Measurements from ENCODE around the gene SH3TC2. TPM values are rescaled to one million over a fixed set of nuclear protein-coding genes. Genes with fewer than 3 reads are reported as not detected.

SH3TC2 gene
- total and polyA plus RNA-seq, 4 donors = 1.1 to 2.9 TPM; not detected in 2

- intact Hi-C loops (cut with DNase I) = no loop called here
- no peak overlapping the region for H3K4me3 ChIP-seq (ENCODE audit: low read length in 2 of 2)
- ATAC-seq (ENCODE audit: low FRiP score) = no peak
Observed at GRCh38 chr5:149017636-149018035, 45.2 kb downstream of the SH3TC2 start.

GRCh38 chr5:149015561-149015960 lies 47.3 kb downstream of the SH3TC2 start:
- intact Hi-C loops (cut with DNase I) = no loop called here
- WGBS, 2 donors = 86 to 96% methylated on average over 1 of the region's 1 CpG
- Histone ChIP-seq H3K36me3 (ENCODE audit: control insufficient read depth in 1 of 2, insufficient read depth in 2 of 2, low read length in 1 of 2) (no peaks in the 10 kb centered on the region), H3K27me3 (ENCODE audit: control insufficient read depth in 1 of 2, insufficient read depth in 2 of 2, low read length in 1 of 2) (peaks cover 0 to 1% of the 10 kb centered on the region in 2 donors), H3K27ac (ENCODE audit: low read depth in 1 of 2, low read length in 2 of 2) (no peak overlapping the region), H3K9me3 (ENCODE audit: control insufficient read depth, low read length) (no peaks in the 10 kb centered on the region), H3K4me3 (ENCODE audit: low read length in 2 of 2) (no peak overlapping the region), H3K4me1 (ENCODE audit: control insufficient read depth in 1 of 2, insufficient read depth in 2 of 2, low read length in 2 of 2) (no peaks in the 10 kb centered on the region)
- DNase-seq (no peak), ATAC-seq (ENCODE audit: low FRiP score) (no peak)

More at GRCh38 chr5:149017636-149018035, 45.2 kb downstream of the SH3TC2 start:
- H3K36me3 ChIP-seq (ENCODE audit: control insufficient read depth in 1 of 2, insufficient read depth in 2 of 2, low read length in 1 of 2) = no peaks in the 10 kb centered on the region
- no peak for DNase-seq
- 86 to 91% methylated on average over 1 of the region's 1 CpG for WGBS, 2 donors
- no peaks in the 10 kb centered on the region for H3K4me1 ChIP-seq (ENCODE audit: control insufficient read depth in 1 of 2, insufficient read depth in 2 of 2, low read length in 2 of 2)
- H3K27me3 ChIP-seq (ENCODE audit: control insufficient read depth in 1 of 2, insufficient read depth in 2 of 2, low read length in 1 of 2) = peaks cover 0 to 1% of the 10 kb centered on the region in 2 donors
- H3K27ac ChIP-seq (ENCODE audit: low read depth in 1 of 2, low read length in 2 of 2) = no peak overlapping the region
- no peaks in the 10 kb centered on the region for H3K9me3 ChIP-seq (ENCODE audit: control insufficient read depth, low read length)

DNA sequence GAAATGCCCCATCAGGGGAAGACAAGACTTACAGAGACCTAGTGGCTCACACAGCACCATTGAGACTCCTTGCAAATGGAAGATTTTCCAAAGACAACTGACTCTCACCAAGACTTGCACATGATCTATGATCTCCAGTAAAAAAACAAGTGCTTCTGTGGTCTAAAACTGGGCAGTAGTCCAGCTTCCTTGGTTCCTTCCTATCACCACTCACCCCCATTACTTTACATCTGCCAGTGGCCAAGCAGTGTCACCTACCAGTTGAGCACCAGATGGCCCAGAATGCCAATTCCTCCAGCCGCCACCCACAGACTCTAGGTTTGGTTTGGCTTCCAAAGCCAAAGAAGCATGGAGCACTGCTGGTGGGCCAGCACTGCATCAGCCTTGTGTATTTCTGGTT lies 47.7 kb downstream of the SH3TC2 start:
- H3K27ac ChIP-seq (ENCODE audit: low read depth in 1 of 2, low read length in 2 of 2) = no peak overlapping the region
- H3K4me3 ChIP-seq (ENCODE audit: low read length in 2 of 2) = no peak overlapping the region
- H3K27me3 ChIP-seq (ENCODE audit: control insufficient read depth in 1 of 2, insufficient read depth in 2 of 2, low read length in 1 of 2) = peaks cover 0 to 1% of the 10 kb centered on the region in 2 donors
- no peaks in the 10 kb centered on the region for H3K36me3 ChIP-seq (ENCODE audit: control insufficient read depth in 1 of 2, insufficient read depth in 2 of 2, low read length in 1 of 2)
- intact Hi-C loops (cut with DNase I) = no loop called here
- no peaks in the 10 kb centered on the region for H3K4me1 ChIP-seq (ENCODE audit: control insufficient read depth in 1 of 2, insufficient read depth in 2 of 2, low read length in 2 of 2)
- DNase-seq (no peak), ATAC-seq (ENCODE audit: low FRiP score) (no peak)
- H3K9me3 ChIP-seq (ENCODE audit: control insufficient read depth, low read length) = no peaks in the 10 kb centered on the region
- 94 to 96% methylated on average over 1 of the region's 1 CpG for WGBS, 2 donors

GRCh38 chr5:149014571-149015031 lies 48.3 kb downstream of the SH3TC2 start:
- no peaks in the 10 kb centered on the region for H3K36me3 ChIP-seq (ENCODE audit: control insufficient read depth in 1 of 2, insufficient read depth in 2 of 2, low read length in 1 of 2)
- H3K4me3 ChIP-seq (ENCODE audit: low read length in 2 of 2) = no peak overlapping the region
- no peaks in the 10 kb centered on the region for H3K9me3 ChIP-seq (ENCODE audit: control insufficient read depth, low read length)
- no peak overlapping the region for H3K27ac ChIP-seq (ENCODE audit: low read depth in 1 of 2, low read length in 2 of 2)
- DNase-seq = no peak
- H3K4me1 ChIP-seq (ENCODE audit: control insufficient read depth in 1 of 2, insufficient read depth in 2 of 2, low read length in 2 of 2) = no peaks in the 10 kb centered on the region
- no peak for ATAC-seq (ENCODE audit: low FRiP score)
- H3K27me3 ChIP-seq (ENCODE audit: control insufficient read depth in 1 of 2, insufficient read depth in 2 of 2, low read length in 1 of 2) = peaks cover 0 to 1% of the 10 kb centered on the region in 2 donors
- 83 to 89% methylated on average over 2 of the region's 2 CpGs for WGBS, 2 donors
- intact Hi-C loops (cut with DNase I) = no loop called here

- Histone ChIP-seq H3K9me3 (ENCODE audit: control insufficient read depth, low read length) (no peaks in the 10 kb centered on the region), H3K4me1 (ENCODE audit: control insufficient read depth in 1 of 2, insufficient read depth in 2 of 2, low read length in 2 of 2) (no peaks in the 10 kb centered on the region), H3K27ac (ENCODE audit: low read depth in 1 of 2, low read length in 2 of 2) (no peak overlapping the region), H3K36me3 (ENCODE audit: control insufficient read depth in 1 of 2, insufficient read depth in 2 of 2, low read length in 1 of 2) (no peaks in the 10 kb centered on the region), H3K4me3 (ENCODE audit: low read length in 2 of 2) (no peak overlapping the region), H3K27me3 (ENCODE audit: control insufficient read depth in 1 of 2, insufficient read depth in 2 of 2, low read length in 1 of 2) (peaks cover 0 to 1% of the 10 kb centered on the region in 2 donors)
- ATAC-seq (ENCODE audit: low FRiP score) = no peak
- DNase-seq = no peak
- intact Hi-C loops (cut with DNase I) = no loop called here
- 66 to 72% methylated on average over 2 of the region's 2 CpGs for WGBS, 2 donors
Observed at GRCh38 chr5:149013796-149014195, 49.1 kb downstream of the SH3TC2 start.

DNA sequence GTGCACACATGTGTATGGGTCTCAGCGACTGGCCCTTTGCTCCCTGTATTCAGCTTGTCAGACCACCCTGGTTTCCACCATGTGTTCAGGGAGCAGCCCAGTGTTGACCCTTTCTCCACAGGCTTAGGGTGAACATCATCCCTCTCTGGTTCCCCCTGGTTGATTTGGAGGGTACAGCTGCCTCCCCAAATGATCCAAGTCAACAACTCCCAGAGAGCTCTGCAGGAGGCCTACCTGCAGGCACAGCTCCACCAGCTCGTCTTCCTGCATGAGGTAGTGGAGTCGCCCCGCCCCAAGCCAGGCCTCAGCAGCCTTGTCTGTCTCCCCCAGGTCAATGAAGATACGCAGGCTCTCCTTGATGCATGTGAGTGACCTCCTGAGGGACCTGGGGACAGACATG lies 50.5 kb downstream of the SH3TC2 start:
- Histone ChIP-seq H3K9me3 (ENCODE audit: control insufficient read depth, low read length) (no peaks in the 10 kb centered on the region), H3K4me1 (ENCODE audit: control insufficient read depth in 1 of 2, insufficient read depth in 2 of 2, low read length in 2 of 2) (no peaks in the 10 kb centered on the region), H3K4me3 (ENCODE audit: low read length in 2 of 2) (no peak overlapping the region), H3K36me3 (ENCODE audit: control insufficient read depth in 1 of 2, insufficient read depth in 2 of 2, low read length in 1 of 2) (no peaks in the 10 kb centered on the region), H3K27ac (ENCODE audit: low read depth in 1 of 2, low read length in 2 of 2) (no peak overlapping the region), H3K27me3 (ENCODE audit: control insufficient read depth in 1 of 2, insufficient read depth in 2 of 2, low read length in 1 of 2) (peaks cover 0 to 3% of the 10 kb centered on the region in 2 donors)
- intact Hi-C loops (cut with DNase I) = no loop called here
- WGBS, 2 donors = 94 to 95% methylated on average over 5 of the region's 5 CpGs
- DNase-seq = no peak
- ATAC-seq (ENCODE audit: low FRiP score) = no peak

DNA sequence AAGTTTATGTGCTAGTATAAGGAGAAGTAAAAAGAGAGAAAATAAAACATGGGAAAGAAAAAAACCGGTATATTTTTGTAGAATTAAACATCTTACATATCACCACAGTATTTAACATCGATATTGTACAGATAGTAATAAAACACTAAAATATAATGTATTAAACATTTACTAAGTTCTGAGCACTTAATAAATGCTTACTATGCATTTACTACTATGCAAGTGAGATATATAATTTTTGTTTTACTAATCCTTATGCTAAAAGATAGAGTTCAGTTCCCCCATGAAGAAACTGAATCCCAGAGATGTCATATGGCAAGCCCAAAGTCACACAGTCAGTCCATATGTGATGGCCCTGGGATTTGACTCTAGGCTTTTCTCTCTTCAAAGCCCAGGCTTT lies 51.1 kb downstream of the SH3TC2 start:
- Histone ChIP-seq H3K4me3 (ENCODE audit: low read length in 2 of 2) (no peak overlapping the region), H3K27ac (ENCODE audit: low read depth in 1 of 2, low read length in 2 of 2) (no peak overlapping the region), H3K9me3 (ENCODE audit: control insufficient read depth, low read length) (no peaks in the 10 kb centered on the region), H3K4me1 (ENCODE audit: control insufficient read depth in 1 of 2, insufficient read depth in 2 of 2, low read length in 2 of 2) (no peaks in the 10 kb centered on the region), H3K27me3 (ENCODE audit: control insufficient read depth in 1 of 2, insufficient read depth in 2 of 2, low read length in 1 of 2) (peaks cover 0 to 3% of the 10 kb centered on the region in 2 donors), H3K36me3 (ENCODE audit: control insufficient read depth in 1 of 2, insufficient read depth in 2 of 2, low read length in 1 of 2) (no peaks in the 10 kb centered on the region)
- ATAC-seq (ENCODE audit: low FRiP score) (no peak), DNase-seq (no peak)
- intact Hi-C loops (cut with DNase I) = no loop called here
- 87 to 94% methylated on average over 2 of the region's 2 CpGs for WGBS, 2 donors

- DNase-seq (no peak), ATAC-seq (ENCODE audit: low FRiP score) (no peak)
- Histone ChIP-seq H3K4me3 (ENCODE audit: low read length in 2 of 2) (no peak overlapping the region), H3K4me1 (ENCODE audit: control insufficient read depth in 1 of 2, insufficient read depth in 2 of 2, low read length in 2 of 2) (no peaks in the 10 kb centered on the region), H3K27me3 (ENCODE audit: control insufficient read depth in 1 of 2, insufficient read depth in 2 of 2, low read length in 1 of 2) (peaks cover 0 to 3% of the 10 kb centered on the region in 2 donors), H3K27ac (ENCODE audit: low read depth in 1 of 2, low read length in 2 of 2) (no peak overlapping the region), H3K36me3 (ENCODE audit: control insufficient read depth in 1 of 2, insufficient read depth in 2 of 2, low read length in 1 of 2) (no peaks in the 10 kb centered on the region), H3K9me3 (ENCODE audit: control insufficient read depth, low read length) (no peaks in the 10 kb centered on the region)
- intact Hi-C loops (cut with DNase I) = no loop called here
- WGBS, 2 donors = 83 to 88% methylated on average over 3 of the region's 3 CpGs
Observed at GRCh38 chr5:149011084-149011483, 51.8 kb downstream of the SH3TC2 start.

DNA sequence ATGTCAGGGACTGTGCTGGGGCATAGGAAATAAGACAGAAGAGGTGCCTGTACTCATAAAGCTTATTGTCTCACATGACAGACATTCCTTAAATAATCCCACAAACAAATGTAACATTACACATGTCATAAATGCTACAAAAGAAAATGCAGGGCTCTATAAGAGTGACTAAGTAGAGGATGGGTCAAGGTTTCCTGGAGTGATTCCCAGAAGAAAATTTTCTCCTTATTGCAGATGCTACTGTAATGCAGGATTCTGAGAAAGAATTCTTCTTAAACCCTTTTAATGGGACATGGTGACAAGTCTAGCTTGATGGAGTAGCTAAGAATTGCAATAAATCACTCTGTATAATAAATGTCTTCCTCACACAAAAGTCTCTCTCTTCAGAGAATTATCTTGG lies 55.7 kb downstream of the SH3TC2 start:
- Histone ChIP-seq H3K27ac (ENCODE audit: low read depth in 1 of 2, low read length in 2 of 2) (no peak overlapping the region), H3K36me3 (ENCODE audit: control insufficient read depth in 1 of 2, insufficient read depth in 2 of 2, low read length in 1 of 2) (no peaks in the 10 kb centered on the region), H3K9me3 (ENCODE audit: control insufficient read depth, low read length) (no peaks in the 10 kb centered on the region), H3K4me1 (ENCODE audit: control insufficient read depth in 1 of 2, insufficient read depth in 2 of 2, low read length in 2 of 2) (no peaks in the 10 kb centered on the region), H3K4me3 (ENCODE audit: low read length in 2 of 2) (no peak overlapping the region), H3K27me3 (ENCODE audit: control insufficient read depth in 1 of 2, insufficient read depth in 2 of 2, low read length in 1 of 2) (peaks cover 0 to 3% of the 10 kb centered on the region in 2 donors)
- no peak for DNase-seq
- intact Hi-C loops (cut with DNase I) = no loop called here
- no peak for ATAC-seq (ENCODE audit: low FRiP score)

Measured in aorta (tissue), 5 donors.